ENCODE measurements around the gene CFAP410. TPM values are rescaled to one million over a fixed set of nuclear protein-coding genes. Genes with fewer than 3 reads are reported as not detected.

CFAP410 gene
- total and polyA plus RNA-seq, 2 of the 4 experiments (the other 2 are of a cell fraction) = 3.8 to 10.3 TPM

DNA sequence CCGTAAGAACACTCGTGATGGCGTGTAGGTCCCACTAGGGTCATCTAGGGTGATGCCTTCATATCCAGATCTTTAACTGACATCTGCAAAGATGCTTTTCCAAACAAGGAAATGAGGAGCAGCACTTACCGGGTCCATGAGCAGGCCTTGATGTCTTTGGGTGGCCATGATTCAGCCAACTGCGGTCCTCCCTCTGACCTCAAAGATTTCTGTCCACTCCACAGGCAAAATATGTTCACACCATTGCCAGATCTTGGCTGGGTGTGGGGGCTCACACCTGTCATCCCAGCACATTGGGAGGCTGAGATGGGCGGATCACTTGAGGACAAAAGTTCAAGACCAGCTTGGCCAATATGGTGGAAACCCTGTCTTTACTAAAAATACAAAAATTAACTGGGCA is 32.4 kb upstream of the CFAP410 start:
- WGBS, 2 experiments (ENCODE audit: extremely low coverage in 2 of 2, insufficient read length in 1 of 2) = 93% methylated on average over 3 of the region's 6 CpGs; no CpG with 5 or more reads in 1 of the 2 experiments
- ChIA-PET CTCF (no interaction called here), POLR2A (ENCODE audit: unreplicated experiment) (no interaction called here)
- Histone ChIP-seq H2BK15ac (ENCODE audit: low read depth, low read length) (no peak overlapping the region), H3K18ac (ENCODE audit: low read depth, low read length) (no peak overlapping the region), H3K27me3 (ENCODE audit: control insufficient read depth, insufficient read depth, low read length) (peaks cover 3% of the 10 kb centered on the region; the same call in 1 of the 2 replicates), H4K8ac (ENCODE audit: low read depth in 2 of 2, low read length in 2 of 2) (no peak overlapping the region), H3K4me3 (ENCODE audit: insufficient read depth, low read depth, low read length) (no peak overlapping the region), H2BK120ac (ENCODE audit: low read depth, low read length) (no peak overlapping the region), H2AK9ac (replicated peaks; ENCODE audit: low read depth, low read length, poor library complexity) (no peak overlapping the region), H4K5ac (ENCODE audit: low read depth, low read length) (no peak overlapping the region), H3K9me1 (ENCODE audit: insufficient read depth, low read length) (no peaks in the 10 kb centered on the region), H3K9ac (ENCODE audit: low read depth, low read length) (no peak overlapping the region), H2AFZ (replicated peaks; ENCODE audit: low read length, poor library complexity) (no peak overlapping the region), H2AK5ac (ENCODE audit: low read depth, low read length) (no peak overlapping the region), H4K91ac (ENCODE audit: insufficient read depth, low read depth, low read length) (no peak overlapping the region), H3K4me1 (ENCODE audit: control insufficient read depth, insufficient read depth, low read length) (no peaks in the 10 kb centered on the region), H2BK20ac (ENCODE audit: low read depth, low read length) (no peak overlapping the region), H3K79me1 (ENCODE audit: low read depth in 1 of 2, low read length in 2 of 2) (no peaks in the 10 kb centered on the region), H3K4ac (ENCODE audit: low read depth, low read length) (no peak overlapping the region), H3K27ac (ENCODE audit: insufficient read depth, low read length) (no peak overlapping the region), H3K14ac (replicated peaks; ENCODE audit: low read depth, low read length) (no peak overlapping the region), H3K56ac (ENCODE audit: extremely low read depth, insufficient read depth, low read length) (no peak overlapping the region), H3K9me3 (ENCODE audit: control insufficient read depth, insufficient read depth, low read length) (peaks cover 8% of the 10 kb centered on the region; the same call in 1 of the 2 replicates), H3K23ac (ENCODE audit: low read depth, low read length) (no peak overlapping the region), H2BK5ac (ENCODE audit: low read depth, low read length, poor library complexity, severe bottlenecking) (no peak overlapping the region), H3K4me2 (ENCODE audit: low read depth, low read length) (no peak overlapping the region), H4K20me1 (ENCODE audit: insufficient read depth, low read length) (no peaks in the 10 kb centered on the region), H3K36me3 (ENCODE audit: control insufficient read depth, insufficient read depth, low read length) (no peaks in the 10 kb centered on the region)
- DNase-seq (no peak), ATAC-seq (ENCODE audit: low read depth) (no peak)
- no TSS peak for BruUV-seq (replicated peaks)
- dilution Hi-C loops (cut with HindIII; ENCODE audit: low sequenced_read_pairs, unreplicated experiment) (no loop called here), in situ Hi-C loops (cut with MboI; ENCODE audit: low sequenced_read_pairs) (no loop called here), intact Hi-C loops (cut with micrococcal nuclease) (no loop called here)
- TF ChIP-seq, protein P1, sequence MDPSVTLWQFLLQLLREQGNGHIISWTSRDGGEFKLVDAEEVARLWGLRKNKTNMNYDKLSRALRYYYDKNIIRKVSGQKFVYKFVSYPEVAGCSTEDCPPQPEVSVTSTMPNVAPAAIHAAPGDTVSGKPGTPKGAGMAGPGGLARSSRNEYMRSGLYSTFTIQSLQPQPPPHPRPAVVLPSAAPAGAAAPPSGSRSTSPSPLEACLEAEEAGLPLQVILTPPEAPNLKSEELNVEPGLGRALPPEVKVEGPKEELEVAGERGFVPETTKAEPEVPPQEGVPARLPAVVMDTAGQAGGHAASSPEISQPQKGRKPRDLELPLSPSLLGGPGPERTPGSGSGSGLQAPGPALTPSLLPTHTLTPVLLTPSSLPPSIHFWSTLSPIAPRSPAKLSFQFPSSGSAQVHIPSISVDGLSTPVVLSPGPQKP (IDR thresholded peaks at IDR 0.05; ENCODE audit: borderline replicate concordance, low read depth, low read length) = no peak
- no peak for TF ChIP-seq MAFK (IDR thresholded peaks at IDR 0.05; ENCODE audit: low read depth, low read length)
- no peak for TF ChIP-seq CHD1 (IDR thresholded peaks at IDR 0.05; ENCODE audit: low read depth, low read length)
- TF ChIP-seq MAZ (IDR thresholded peaks at IDR 0.05; ENCODE audit: borderline replicate concordance, low read depth, low read length) = no peak
- TF ChIP-seq, protein P2, sequence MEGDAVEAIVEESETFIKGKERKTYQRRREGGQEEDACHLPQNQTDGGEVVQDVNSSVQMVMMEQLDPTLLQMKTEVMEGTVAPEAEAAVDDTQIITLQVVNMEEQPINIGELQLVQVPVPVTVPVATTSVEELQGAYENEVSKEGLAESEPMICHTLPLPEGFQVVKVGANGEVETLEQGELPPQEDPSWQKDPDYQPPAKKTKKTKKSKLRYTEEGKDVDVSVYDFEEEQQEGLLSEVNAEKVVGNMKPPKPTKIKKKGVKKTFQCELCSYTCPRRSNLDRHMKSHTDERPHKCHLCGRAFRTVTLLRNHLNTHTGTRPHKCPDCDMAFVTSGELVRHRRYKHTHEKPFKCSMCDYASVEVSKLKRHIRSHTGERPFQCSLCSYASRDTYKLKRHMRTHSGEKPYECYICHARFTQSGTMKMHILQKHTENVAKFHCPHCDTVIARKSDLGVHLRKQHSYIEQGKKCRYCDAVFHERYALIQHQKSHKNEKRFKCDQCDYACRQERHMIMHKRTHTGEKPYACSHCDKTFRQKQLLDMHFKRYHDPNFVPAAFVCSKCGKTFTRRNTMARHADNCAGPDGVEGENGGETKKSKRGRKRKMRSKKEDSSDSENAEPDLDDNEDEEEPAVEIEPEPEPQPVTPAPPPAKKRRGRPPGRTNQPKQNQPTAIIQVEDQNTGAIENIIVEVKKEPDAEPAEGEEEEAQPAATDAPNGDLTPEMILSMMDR (conservative IDR thresholded peaks at IDR 0.05; ENCODE audit: low read depth, low read length) = no peak
- no peak for TF ChIP-seq CEBPB (IDR thresholded peaks at IDR 0.05; ENCODE audit: low read depth, low read length)
- TF ChIP-seq FOS (IDR thresholded peaks at IDR 0.05; ENCODE audit: low read depth, low read length) = no peak
- TF ChIP-seq RFX5 (IDR thresholded peaks at IDR 0.05; ENCODE audit: low read depth, low read length) = no peak
- TF ChIP-seq MXI1 (IDR thresholded peaks at IDR 0.05; ENCODE audit: borderline replicate concordance, low read depth, low read length) = no peak
- TF ChIP-seq, protein P3, sequence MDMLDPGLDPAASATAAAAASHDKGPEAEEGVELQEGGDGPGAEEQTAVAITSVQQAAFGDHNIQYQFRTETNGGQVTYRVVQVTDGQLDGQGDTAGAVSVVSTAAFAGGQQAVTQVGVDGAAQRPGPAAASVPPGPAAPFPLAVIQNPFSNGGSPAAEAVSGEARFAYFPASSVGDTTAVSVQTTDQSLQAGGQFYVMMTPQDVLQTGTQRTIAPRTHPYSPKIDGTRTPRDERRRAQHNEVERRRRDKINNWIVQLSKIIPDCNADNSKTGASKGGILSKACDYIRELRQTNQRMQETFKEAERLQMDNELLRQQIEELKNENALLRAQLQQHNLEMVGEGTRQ (IDR thresholded peaks at IDR 0.05; ENCODE audit: low read depth, low read length) = no peak
- no peak for TF ChIP-seq BHLHE40 (IDR thresholded peaks at IDR 0.05; ENCODE audit: low read depth, low read length)
- no peak for TF ChIP-seq POLR2A (IDR thresholded peaks at IDR 0.05; ENCODE audit: low read depth, low read length)
- TF ChIP-seq RCOR1 (IDR thresholded peaks at IDR 0.05; ENCODE audit: insufficient replicate concordance, low read length) = no peak
- no peak for TF ChIP-seq SMC3 (IDR thresholded peaks at IDR 0.05; ENCODE audit: low read depth, low read length)
- no peak for TF ChIP-seq NFE2L2 (IDR thresholded peaks at IDR 0.05; ENCODE audit: low read depth, low read length)
- TF ChIP-seq RAD21 (IDR thresholded peaks at IDR 0.05; ENCODE audit: low read length) = no peak
